IMR-90 (cell line): ENCODE data around the gene TTC28. TPM values are rescaled to one million over a fixed set of nuclear protein-coding genes. Genes with fewer than 3 reads are reported as not detected.

Experiments
- ATAC-seq: fragments of 200-7000 bp; cut with Tn5 transposase; 2 replicates; pipeline ENCODE4 v1.9.1; 2020; ENCODE audit warnings: low read depth, mild to moderate bottlenecking, moderate library complexity
- BruUV-seq: library from RNA; stranded (reverse); fragments of 400-500 nt; replicated peaks from 2 replicates; lab custom pipeline; 2021; lab: Mats Ljungman, UMichigan
- CTCF ChIA-PET: fragments of 300-600 bp; formaldehyde crosslinking; extraction: SDS; loops from one replicate; lab custom pipeline; 2021; ENCODE audit warnings: antibody characterized with exemption; lab: Yijun Ruan, JAX
- POLR2A ChIA-PET: fragments of 300-600 bp; sonication (Branson Sonifier 250); formaldehyde crosslinking; loops from one replicate; lab custom pipeline; 2022; ENCODE audit warnings: antibody characterized with exemption; ENCODE audit not compliant: unreplicated experiment; lab: Charles Lee
- DNase-seq: peaks from one replicate; pipeline ENCODE4 v3.0.0; 2013
- H2AFZ ChIP-seq: replicated peaks from 2 replicates; pipeline ENCODE3; 2013; ENCODE audit warnings: low read length, mild to moderate bottlenecking; ENCODE audit not compliant: poor library complexity
- H2AK5ac ChIP-seq: 2 replicates; pipeline ENCODE4 v1.6.1; 2013; ENCODE audit warnings: low read depth, low read length, inconsistent platforms
- H2AK9ac ChIP-seq: replicated peaks from 2 replicates; pipeline ENCODE3; 2013; ENCODE audit warnings: mild to moderate bottlenecking, low read depth, low read length, moderate library complexity; ENCODE audit not compliant: poor library complexity
- H2BK120ac ChIP-seq: 2 replicates; pipeline ENCODE4 v1.6.1; 2013; ENCODE audit warnings: low read depth, low read length, inconsistent platforms
- H2BK15ac ChIP-seq: 3 replicates; pipeline ENCODE4 v1.6.1; 2013; ENCODE audit warnings: low read depth, low read length, inconsistent platforms
- H2BK20ac ChIP-seq: 2 replicates; pipeline ENCODE4 v1.6.1; 2013; ENCODE audit warnings: low read depth, mild to moderate bottlenecking, inconsistent platforms, low read length, moderate library complexity
- H2BK5ac ChIP-seq: 2 replicates; pipeline ENCODE4 v1.6.1; 2013; ENCODE audit warnings: mild to moderate bottlenecking, low read depth, low read length, inconsistent platforms; ENCODE audit not compliant: poor library complexity, severe bottlenecking
- H3K14ac ChIP-seq: replicated peaks from 2 replicates; pipeline ENCODE4 v1.6.1; 2013; ENCODE audit warnings: low read depth, low read length, inconsistent platforms
- H3K18ac ChIP-seq: 2 replicates; pipeline ENCODE4 v1.6.1; 2013; ENCODE audit warnings: low read depth, low read length, control low read depth
- H3K23ac ChIP-seq: 2 replicates; pipeline ENCODE4 v1.6.1; 2013; ENCODE audit warnings: low read depth, low read length, inconsistent platforms
- H3K27ac ChIP-seq: 2 replicates; pipeline ENCODE4 v1.5.1; 2013; ENCODE audit warnings: mild to moderate bottlenecking, control low read depth, low read length; ENCODE audit not compliant: insufficient read depth
- H3K27me3 ChIP-seq: 2 replicates; pipeline ENCODE4 v1.6.1; 2013; ENCODE audit warnings: low read length; ENCODE audit not compliant: control insufficient read depth, insufficient read depth
- H3K36me3 ChIP-seq: 2 replicates; pipeline ENCODE4 v1.6.1; 2013; ENCODE audit warnings: low read length, mixed read lengths; ENCODE audit not compliant: control insufficient read depth, insufficient read depth
- H3K4ac ChIP-seq: 2 replicates; pipeline ENCODE4 v1.6.1; 2013; ENCODE audit warnings: low read depth, low read length, inconsistent platforms
- H3K4me1 ChIP-seq: 2 replicates; pipeline ENCODE4 v1.6.1; 2013; ENCODE audit warnings: low read length, mixed read lengths; ENCODE audit not compliant: control insufficient read depth, insufficient read depth
- H3K4me2 ChIP-seq: 2 replicates; pipeline ENCODE4 v1.6.1; 2013; ENCODE audit warnings: low read depth, mild to moderate bottlenecking, control low read depth, low read length, moderate library complexity
- H3K4me3 ChIP-seq: 2 replicates; pipeline ENCODE4 v1.5.1; 2013; ENCODE audit warnings: low read depth, mild to moderate bottlenecking, control low read depth, low read length, moderate library complexity; ENCODE audit not compliant: insufficient read depth
- H3K56ac ChIP-seq: 2 replicates; pipeline ENCODE4 v1.6.1; 2013; ENCODE audit warnings: low read length, inconsistent platforms; ENCODE audit not compliant: insufficient read depth; ENCODE audit errors: extremely low read depth
- H3K79me1 ChIP-seq, 2 experiments: 2 replicates each; pipeline ENCODE4 v1.6.1; 2013; ENCODE audit warnings: low read length in 2 of 2, inconsistent platforms in 1 of 2, low read depth in 1 of 2
- H3K9ac ChIP-seq: 2 replicates; pipeline ENCODE4 v1.6.1; 2013; ENCODE audit warnings: low read depth, low read length, control low read depth
- H3K9me1 ChIP-seq: 2 replicates; pipeline ENCODE4 v1.6.1; 2013; ENCODE audit warnings: low read length, inconsistent platforms; ENCODE audit not compliant: insufficient read depth
- H3K9me3 ChIP-seq: 2 replicates; pipeline ENCODE4 v1.6.1; 2013; ENCODE audit warnings: low read length; ENCODE audit not compliant: control insufficient read depth, insufficient read depth
- H4K20me1 ChIP-seq: 2 replicates; pipeline ENCODE4 v1.6.1; 2013; ENCODE audit warnings: low read length, inconsistent platforms; ENCODE audit not compliant: insufficient read depth
- H4K5ac ChIP-seq: 2 replicates; pipeline ENCODE4 v1.6.1; 2013; ENCODE audit warnings: mild to moderate bottlenecking, low read depth, low read length, control low read depth
- H4K8ac ChIP-seq, 2 experiments: 2 replicates each; pipeline ENCODE4 v1.6.1; 2013; ENCODE audit warnings: low read depth in 2 of 2, low read length in 2 of 2, control low read depth in 1 of 2, inconsistent platforms in 1 of 2
- H4K91ac ChIP-seq: 2 replicates; pipeline ENCODE4 v1.6.1; 2013; ENCODE audit warnings: low read depth, low read length, inconsistent platforms; ENCODE audit not compliant: insufficient read depth
- BHLHE40 ChIP-seq: fragments of 150-350 bp; IDR thresholded peaks from 2 replicates; pipeline ENCODE4 v1.6.1; 2016; ENCODE audit warnings: mild to moderate bottlenecking, low read depth, low read length
- CEBPB ChIP-seq: IDR thresholded peaks from 2 replicates; pipeline ENCODE4 v1.6.1; 2012; ENCODE audit warnings: low read depth, low read length, improper control_type of control experiment
- ELK1 ChIP-seq: fragments of 150-350 bp; IDR thresholded peaks from 2 replicates; pipeline ENCODE4 v1.6.1; 2016; ENCODE audit warnings: low read depth, mild to moderate bottlenecking, low read length, moderate library complexity, borderline replicate concordance
- FOS ChIP-seq: fragments of 150-350 bp; IDR thresholded peaks from 2 replicates; pipeline ENCODE4 v1.6.1; 2016; ENCODE audit warnings: low read depth, low read length
- MAFK ChIP-seq: IDR thresholded peaks from 2 replicates; pipeline ENCODE4 v1.6.1; 2012; ENCODE audit warnings: low read depth, low read length, improper control_type of control experiment
- MAZ ChIP-seq: IDR thresholded peaks from 2 replicates; pipeline ENCODE4 v1.6.1; 2012; ENCODE audit warnings: low read depth, mild to moderate bottlenecking, low read length, improper control_type of control experiment, moderate library complexity, borderline replicate concordance
- MXI1 ChIP-seq: IDR thresholded peaks from 2 replicates; pipeline ENCODE4 v1.6.1; 2012; ENCODE audit warnings: low read depth, mild to moderate bottlenecking, low read length, moderate library complexity, borderline replicate concordance
- POLR2A ChIP-seq: IDR thresholded peaks from 2 replicates; pipeline ENCODE4 v1.6.1; 2012; ENCODE audit warnings: mild to moderate bottlenecking, low read depth, low read length
- RAD21 ChIP-seq: IDR thresholded peaks from 2 replicates; pipeline ENCODE4 v1.6.1; 2012; ENCODE audit warnings: low read length, improper control_type of control experiment
- RCOR1 ChIP-seq: IDR thresholded peaks from 2 replicates; pipeline ENCODE4 v1.6.1; 2012; ENCODE audit warnings: mild to moderate bottlenecking, low read length, improper control_type of control experiment; ENCODE audit not compliant: insufficient replicate concordance
- RFX5 ChIP-seq: IDR thresholded peaks from 2 replicates; pipeline ENCODE4 v1.8.0; 2012; ENCODE audit warnings: low read depth, mild to moderate bottlenecking, low read length, moderate library complexity
- SMC3 ChIP-seq: fragments of 150-350 bp; IDR thresholded peaks from 2 replicates; pipeline ENCODE4 v1.6.1; 2016; ENCODE audit warnings: low read depth, mild to moderate bottlenecking, antibody characterized with exemption, low read length, moderate library complexity
- WGBS, 2 experiments: methylation state at CpG; one replicate each; pipeline versions ENCODE4 v1.1.5 to v1.1.7; 2013; ENCODE audit warnings: missing lambda C conversion rate in 2 of 2; ENCODE audit not compliant: insufficient read length in 1 of 2; ENCODE audit errors: extremely low coverage in 2 of 2; 5-methylcytosine and 5-hydroxymethylcytosine counted together
- dilution Hi-C: fragments of 300-500 bp; cut with HindIII; formaldehyde crosslinking; loops from one replicate; pipeline ENCODE4 v1.14.3; 2018; ENCODE audit warnings: low sequenced_read_pairs; ENCODE audit not compliant: unreplicated experiment
- in situ Hi-C: fragments of 300-500 bp; cut with MboI; formaldehyde crosslinking; loops from 3 replicates; pipeline ENCODE4 v1.14.3; 2019; ENCODE audit warnings: low sequenced_read_pairs, inconsistent platforms, mixed read lengths
- intact Hi-C: fragments of 100-400 bp; cut with micrococcal nuclease; formaldehyde crosslinking; loops from 2 replicates; pipeline ENCODE4 v1.10.0; 2022
- polyA plus RNA-seq, 3 experiments: library from polyadenylated mRNA; depleted of rRNA; stranded (reverse); fragments of >200 nt; gene quantifications; 2 replicates each; pipeline ENCODE4 v1.2.3, GENCODE V29; 2012; ENCODE audit warnings: low replicate concordance in 1 of 3
- total RNA-seq: library from RNA; depleted of rRNA; stranded (reverse); fragments of >200 nt; gene quantifications from 2 replicates; pipeline ENCODE4 v1.2.3, GENCODE V29; 2012

The TTC28 gene
- total and polyA plus RNA-seq, 2 of the 4 experiments (the other 2 are of a cell fraction), result 5.6 to 13.3 TPM

GRCh38 chr22:28139961-28140360, 539.7 kb downstream of the TTC28 start:
- DNase-seq, result peak; percentile 93
- H3K9ac ChIP-seq, result peak overlapping the region; percentile 56; the same call in 1 of the 2 replicates

More at GRCh38 chr22:28139961-28140360, 539.7 kb downstream of the TTC28 start:
- Histone ChIP-seq H4K20me1 (peaks cover 3% of the 10 kb centered on the region; the same call in 1 of the 2 replicates), H3K23ac (peak overlapping the region; percentile 70), H2BK15ac (peak overlapping the region; percentile 82; the same call in 2 of the 3 replicates), H3K18ac (peak overlapping the region; percentile 77), H4K5ac (peak overlapping the region; percentile 47), H3K9me1 (peaks cover 9% of the 10 kb centered on the region), H3K9me3 (no peaks in the 10 kb centered on the region; the same call in 1 of the 2 replicates), H2AK9ac (no peak overlapping the region), H3K27me3 (no peaks in the 10 kb centered on the region), H3K79me1 (peaks cover 0 to 3% of the 10 kb centered on the region in 2 experiments; a peak in 2 of 4 replicates), H3K27ac (peak overlapping the region; percentile 68), H2BK120ac (peak overlapping the region; percentile 83), H2AFZ (peak overlapping the region; percentile 37), H3K4me1 (peaks cover 25% of the 10 kb centered on the region), H2AK5ac (peak overlapping the region; percentile 81), H3K14ac (peak overlapping the region; percentile 72), H3K4me3 (no peak overlapping the region), H4K8ac (peak overlapping the region in 1 of 2 experiments; percentile 85; a peak in 3 of 4 replicates), H2BK5ac (peak overlapping the region; percentile 86), H3K4me2 (peak overlapping the region; percentile 58), H3K4ac (peak overlapping the region; percentile 91), H2BK20ac (peak overlapping the region; percentile 90), H3K56ac (peak overlapping the region; percentile 46), H3K36me3 (no peaks in the 10 kb centered on the region), H4K91ac (peak overlapping the region; percentile 81)
- no TSS peak for BruUV-seq
- intact Hi-C loops (loop anchor here (5.0 kb wide), 1 partner anchor 302 kb away; no protein-coding TSS in a partner anchor), dilution Hi-C loops (no loop called here), in situ Hi-C loops (no loop called here)
- ATAC-seq, result peak; percentile 85
- TF ChIP-seq RCOR1 (no peak), SMC3 (no peak), CEBPB (0 out of 2 replicates have a peak, but pooled peaks have one; percentile 5), RAD21 (peak; percentile 3; the same call in 1 of the 2 replicates), FOS (peak; percentile 78), POLR2A (no peak), RFX5 (no peak), MAZ (no peak), ELK1 (no peak), BHLHE40 (no peak), MAFK (0 out of 2 replicates have a peak, but pooled peaks have one; percentile 15), MXI1 (no peak)
- CTCF ChIA-PET, result interaction anchor here (0.5 kb wide), 1 partner anchor 71 kb away, joined by 3 read pairs; no protein-coding TSS in a partner anchor
- POLR2A ChIA-PET, result no interaction called here
- no CpG with 5 or more reads among the region's 2 CpGs for WGBS, 2 experiments
